ENCODE measurements around the gene MPP2.

DNA sequence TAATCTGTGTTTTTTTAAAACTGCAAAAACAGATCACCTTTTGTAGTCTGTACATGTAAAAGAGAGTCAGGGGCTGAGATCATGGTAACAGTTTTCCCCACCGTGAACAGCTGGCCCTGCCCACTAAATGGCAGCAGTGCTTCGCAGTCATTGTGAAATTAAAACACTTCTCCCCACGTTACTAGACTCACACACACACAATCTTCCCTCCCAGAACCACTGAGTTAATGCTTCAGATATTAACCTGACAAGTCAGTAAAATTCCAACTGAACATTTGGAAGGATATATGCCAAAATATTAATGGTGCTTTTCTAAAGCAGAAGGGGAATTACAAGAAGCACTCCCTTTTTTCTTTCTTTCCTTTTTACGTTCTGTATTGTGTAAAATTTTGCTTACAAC lies 61.6 kb downstream of the MPP2 start:
- TF ChIP-seq FOXJ3 (CRISPR knock-in tag; IDR thresholded peaks at IDR 0.05) (no peak), GABPA (IDR thresholded peaks at IDR 0.05; ENCODE audit: low read depth) (no peak), RCOR1 (IDR thresholded peaks at IDR 0.05; ENCODE audit: low read length) (no peak), ELF1 (IDR thresholded peaks at IDR 0.05) (no peak), NRF1 (IDR thresholded peaks at IDR 0.05; ENCODE audit: low read depth, low read length) (no peak), TAF1 (IDR thresholded peaks at IDR 0.05; ENCODE audit: borderline replicate concordance, low read depth, low read length) (no peak), NFIC (IDR thresholded peaks at IDR 0.05; ENCODE audit: borderline replicate concordance) (no peak), RAD21 (IDR thresholded peaks at IDR 0.05; ENCODE audit: low read length) (no peak), EP300 (IDR thresholded peaks at IDR 0.05; ENCODE audit: borderline replicate concordance in 1 of 2, low read depth in 1 of 2, low read length in 1 of 2) (no peak), POLR2AphosphoS5 (IDR thresholded peaks at IDR 0.05; ENCODE audit: low read depth, low read length) (no peak), RFX5 (IDR thresholded peaks at IDR 0.05; ENCODE audit: low read length) (no peak)
- TF ChIP-seq, protein P1, sequence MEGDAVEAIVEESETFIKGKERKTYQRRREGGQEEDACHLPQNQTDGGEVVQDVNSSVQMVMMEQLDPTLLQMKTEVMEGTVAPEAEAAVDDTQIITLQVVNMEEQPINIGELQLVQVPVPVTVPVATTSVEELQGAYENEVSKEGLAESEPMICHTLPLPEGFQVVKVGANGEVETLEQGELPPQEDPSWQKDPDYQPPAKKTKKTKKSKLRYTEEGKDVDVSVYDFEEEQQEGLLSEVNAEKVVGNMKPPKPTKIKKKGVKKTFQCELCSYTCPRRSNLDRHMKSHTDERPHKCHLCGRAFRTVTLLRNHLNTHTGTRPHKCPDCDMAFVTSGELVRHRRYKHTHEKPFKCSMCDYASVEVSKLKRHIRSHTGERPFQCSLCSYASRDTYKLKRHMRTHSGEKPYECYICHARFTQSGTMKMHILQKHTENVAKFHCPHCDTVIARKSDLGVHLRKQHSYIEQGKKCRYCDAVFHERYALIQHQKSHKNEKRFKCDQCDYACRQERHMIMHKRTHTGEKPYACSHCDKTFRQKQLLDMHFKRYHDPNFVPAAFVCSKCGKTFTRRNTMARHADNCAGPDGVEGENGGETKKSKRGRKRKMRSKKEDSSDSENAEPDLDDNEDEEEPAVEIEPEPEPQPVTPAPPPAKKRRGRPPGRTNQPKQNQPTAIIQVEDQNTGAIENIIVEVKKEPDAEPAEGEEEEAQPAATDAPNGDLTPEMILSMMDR (IDR thresholded peaks at IDR 0.05) = no peak
- TF ChIP-seq, protein P2, sequence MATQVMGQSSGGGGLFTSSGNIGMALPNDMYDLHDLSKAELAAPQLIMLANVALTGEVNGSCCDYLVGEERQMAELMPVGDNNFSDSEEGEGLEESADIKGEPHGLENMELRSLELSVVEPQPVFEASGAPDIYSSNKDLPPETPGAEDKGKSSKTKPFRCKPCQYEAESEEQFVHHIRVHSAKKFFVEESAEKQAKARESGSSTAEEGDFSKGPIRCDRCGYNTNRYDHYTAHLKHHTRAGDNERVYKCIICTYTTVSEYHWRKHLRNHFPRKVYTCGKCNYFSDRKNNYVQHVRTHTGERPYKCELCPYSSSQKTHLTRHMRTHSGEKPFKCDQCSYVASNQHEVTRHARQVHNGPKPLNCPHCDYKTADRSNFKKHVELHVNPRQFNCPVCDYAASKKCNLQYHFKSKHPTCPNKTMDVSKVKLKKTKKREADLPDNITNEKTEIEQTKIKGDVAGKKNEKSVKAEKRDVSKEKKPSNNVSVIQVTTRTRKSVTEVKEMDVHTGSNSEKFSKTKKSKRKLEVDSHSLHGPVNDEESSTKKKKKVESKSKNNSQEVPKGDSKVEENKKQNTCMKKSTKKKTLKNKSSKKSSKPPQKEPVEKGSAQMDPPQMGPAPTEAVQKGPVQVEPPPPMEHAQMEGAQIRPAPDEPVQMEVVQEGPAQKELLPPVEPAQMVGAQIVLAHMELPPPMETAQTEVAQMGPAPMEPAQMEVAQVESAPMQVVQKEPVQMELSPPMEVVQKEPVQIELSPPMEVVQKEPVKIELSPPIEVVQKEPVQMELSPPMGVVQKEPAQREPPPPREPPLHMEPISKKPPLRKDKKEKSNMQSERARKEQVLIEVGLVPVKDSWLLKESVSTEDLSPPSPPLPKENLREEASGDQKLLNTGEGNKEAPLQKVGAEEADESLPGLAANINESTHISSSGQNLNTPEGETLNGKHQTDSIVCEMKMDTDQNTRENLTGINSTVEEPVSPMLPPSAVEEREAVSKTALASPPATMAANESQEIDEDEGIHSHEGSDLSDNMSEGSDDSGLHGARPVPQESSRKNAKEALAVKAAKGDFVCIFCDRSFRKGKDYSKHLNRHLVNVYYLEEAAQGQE (IDR thresholded peaks at IDR 0.05; ENCODE audit: low read depth, low read length) = no peak

Data from SK-N-SH (cell line).